ENCODE data around the gene SNRNP35.
A peak's percentile ranks its signal among the peaks of the same experiment; 100 is the strongest.

SNRNP35 gene

DNA sequence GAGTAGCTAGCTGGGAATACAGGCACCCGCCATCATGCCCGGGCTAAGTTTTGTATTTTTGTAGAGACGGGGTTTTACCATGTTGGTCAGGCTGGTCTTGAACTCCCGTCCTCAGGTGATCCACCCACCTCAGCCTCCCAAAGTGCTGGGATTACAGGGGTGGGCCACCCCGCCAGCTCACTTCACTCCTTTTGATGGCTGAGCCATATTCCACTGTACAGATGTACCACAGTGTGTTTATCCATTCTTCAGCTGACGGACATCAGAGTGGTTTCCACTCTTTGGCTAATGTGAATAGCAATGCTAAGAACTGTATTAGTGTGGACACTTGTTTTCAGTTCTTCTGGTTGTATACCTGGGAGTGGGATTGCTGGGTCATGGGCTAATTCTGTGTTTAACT is 29.5 kb downstream of the SNRNP35 start:
- no peak overlapping the region for H3K56ac ChIP-seq (ENCODE audit: low read length)
- no peaks in the 10 kb centered on the region for H3K36me3 ChIP-seq (ENCODE audit: control insufficient read depth, insufficient read depth, low read length)
- no peak overlapping the region for H3K9ac ChIP-seq (ENCODE audit: low read length)
- H2BK15ac ChIP-seq (replicated peaks; ENCODE audit: low read depth) = no peak overlapping the region
- WGBS (ENCODE audit: extremely low coverage, insufficient coverage, low lambda C conversion rate) = no CpG with 5 or more reads among the region's 6 CpGs
- H2BK5ac ChIP-seq (ENCODE audit: low read length) = no peak overlapping the region
- H2AK5ac ChIP-seq (ENCODE audit: low read length) = no peak overlapping the region
- no peaks in the 10 kb centered on the region for H3K27me3 ChIP-seq (ENCODE audit: insufficient read depth, low read length, poor library complexity)
- H3K4ac ChIP-seq (ENCODE audit: low read depth, low read length) = no peak overlapping the region
- no peak overlapping the region for H3K23ac ChIP-seq (ENCODE audit: low read length)
- H2BK120ac ChIP-seq (ENCODE audit: low read depth, low read length) = no peak overlapping the region
- no peak overlapping the region for H3K27ac ChIP-seq (ENCODE audit: low read depth, low read length)
- no peak overlapping the region for H3K4me2 ChIP-seq (ENCODE audit: low read length)
- no peak for DNase-seq
- H3K4me1 ChIP-seq (ENCODE audit: control insufficient read depth, low read depth, low read length) = no peaks in the 10 kb centered on the region
- no peaks in the 10 kb centered on the region for H3K79me2 ChIP-seq (ENCODE audit: control insufficient read depth, insufficient read depth, low read length)
- no peak overlapping the region for H4K5ac ChIP-seq (ENCODE audit: low read length)
- H3K18ac ChIP-seq (ENCODE audit: low read length) = no peak overlapping the region
- no peak overlapping the region for H4K8ac ChIP-seq (ENCODE audit: low read depth, low read length)
- no peaks in the 10 kb centered on the region for H3K79me1 ChIP-seq (ENCODE audit: low read length)
- H3K4me3 ChIP-seq (ENCODE audit: low read length) = no peak overlapping the region

DNA sequence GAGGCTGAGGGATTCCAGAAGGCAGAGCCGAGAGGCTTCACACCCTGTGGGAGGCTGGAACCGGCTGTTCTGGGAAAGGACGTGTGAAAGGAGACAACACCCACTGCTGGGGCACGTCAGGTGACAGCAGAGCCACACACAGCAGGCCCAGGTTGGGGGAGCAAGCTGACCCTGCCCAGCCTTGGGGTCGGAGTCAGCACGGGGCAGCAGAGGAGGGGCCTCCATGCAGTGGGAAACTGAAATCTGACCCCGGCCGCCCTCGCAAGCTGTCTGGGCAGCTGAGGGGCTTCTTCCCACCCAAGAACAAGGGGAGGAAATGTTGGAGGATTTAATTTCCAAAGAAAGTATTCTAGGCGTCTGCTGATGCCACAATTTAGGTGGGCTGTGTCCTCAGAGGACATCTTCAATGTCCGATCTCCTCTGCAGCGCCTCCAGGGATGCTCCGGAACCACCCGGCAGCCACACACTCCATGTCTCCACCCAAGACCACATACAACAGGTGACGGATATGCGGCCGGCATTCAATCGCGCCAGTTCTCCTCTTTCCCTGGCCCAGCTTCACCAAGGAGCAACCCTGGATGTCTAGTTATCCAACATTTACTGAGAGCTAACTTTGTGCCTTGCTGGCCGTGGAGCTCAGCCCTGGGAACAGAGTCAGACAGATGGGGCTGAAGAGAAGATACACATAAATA is 30.7 kb downstream of the SNRNP35 start:
- Histone ChIP-seq H3K9ac (ENCODE audit: low read length) (no peak overlapping the region), H3K4me1 (ENCODE audit: control insufficient read depth, low read depth, low read length) (no peaks in the 10 kb centered on the region), H4K5ac (ENCODE audit: low read length) (no peak overlapping the region), H2BK15ac (replicated peaks; ENCODE audit: low read depth) (no peak overlapping the region), H2BK120ac (ENCODE audit: low read depth, low read length) (no peak overlapping the region), H3K36me3 (ENCODE audit: control insufficient read depth, insufficient read depth, low read length) (no peaks in the 10 kb centered on the region), H3K4me2 (ENCODE audit: low read length) (no peak overlapping the region), H3K79me2 (ENCODE audit: control insufficient read depth, insufficient read depth, low read length) (no peaks in the 10 kb centered on the region), H3K4ac (ENCODE audit: low read depth, low read length) (no peak overlapping the region), H4K8ac (ENCODE audit: low read depth, low read length) (no peak overlapping the region), H3K56ac (ENCODE audit: low read length) (no peak overlapping the region), H3K27ac (ENCODE audit: low read depth, low read length) (no peak overlapping the region), H3K27me3 (ENCODE audit: insufficient read depth, low read length, poor library complexity) (no peaks in the 10 kb centered on the region), H2AK5ac (ENCODE audit: low read length) (no peak overlapping the region), H3K18ac (ENCODE audit: low read length) (no peak overlapping the region), H3K79me1 (ENCODE audit: low read length) (no peaks in the 10 kb centered on the region), H3K4me3 (ENCODE audit: low read length) (no peak overlapping the region), H3K23ac (ENCODE audit: low read length) (no peak overlapping the region), H2BK5ac (ENCODE audit: low read length) (no peak overlapping the region)
- DNase-seq = peak; percentile 47
- WGBS (ENCODE audit: extremely low coverage, insufficient coverage, low lambda C conversion rate) = no CpG with 5 or more reads among the region's 20 CpGs

GRCh38 chr12:123489580-123489979 is 31.6 kb downstream of the SNRNP35 start:
- no peak overlapping the region for H3K9ac ChIP-seq (ENCODE audit: low read length)
- H3K4me3 ChIP-seq (ENCODE audit: low read length) = no peak overlapping the region
- no peaks in the 10 kb centered on the region for H3K79me2 ChIP-seq (ENCODE audit: control insufficient read depth, insufficient read depth, low read length)
- no peak overlapping the region for H2BK15ac ChIP-seq (replicated peaks; ENCODE audit: low read depth)
- no peaks in the 10 kb centered on the region for H3K36me3 ChIP-seq (ENCODE audit: control insufficient read depth, insufficient read depth, low read length)
- H2BK120ac ChIP-seq (ENCODE audit: low read depth, low read length) = no peak overlapping the region
- H3K27ac ChIP-seq (ENCODE audit: low read depth, low read length) = no peak overlapping the region
- no peak for DNase-seq
- no peak overlapping the region for H3K18ac ChIP-seq (ENCODE audit: low read length)
- H2AK5ac ChIP-seq (ENCODE audit: low read length) = no peak overlapping the region
- H3K79me1 ChIP-seq (ENCODE audit: low read length) = no peaks in the 10 kb centered on the region
- H2BK5ac ChIP-seq (ENCODE audit: low read length) = no peak overlapping the region
- no peaks in the 10 kb centered on the region for H3K27me3 ChIP-seq (ENCODE audit: insufficient read depth, low read length, poor library complexity)
- no peak overlapping the region for H4K5ac ChIP-seq (ENCODE audit: low read length)
- no peak overlapping the region for H3K4ac ChIP-seq (ENCODE audit: low read depth, low read length)
- no peak overlapping the region for H4K8ac ChIP-seq (ENCODE audit: low read depth, low read length)
- H3K23ac ChIP-seq (ENCODE audit: low read length) = no peak overlapping the region
- no peak overlapping the region for H3K4me2 ChIP-seq (ENCODE audit: low read length)
- WGBS (ENCODE audit: extremely low coverage, insufficient coverage, low lambda C conversion rate) = no CpG with 5 or more reads among the region's 6 CpGs
- H3K56ac ChIP-seq (ENCODE audit: low read length) = no peak overlapping the region
- H3K4me1 ChIP-seq (ENCODE audit: control insufficient read depth, low read depth, low read length) = no peaks in the 10 kb centered on the region

GRCh38 chr12:123490089-123490488 is 32.1 kb downstream of the SNRNP35 start:
- Histone ChIP-seq H3K4ac (ENCODE audit: low read depth, low read length) (no peak overlapping the region), H3K56ac (ENCODE audit: low read length) (no peak overlapping the region), H2BK120ac (ENCODE audit: low read depth, low read length) (no peak overlapping the region), H3K4me1 (ENCODE audit: control insufficient read depth, low read depth, low read length) (no peaks in the 10 kb centered on the region), H3K79me2 (ENCODE audit: control insufficient read depth, insufficient read depth, low read length) (no peaks in the 10 kb centered on the region), H2BK5ac (ENCODE audit: low read length) (no peak overlapping the region), H2BK15ac (replicated peaks; ENCODE audit: low read depth) (no peak overlapping the region), H3K18ac (ENCODE audit: low read length) (no peak overlapping the region), H3K79me1 (ENCODE audit: low read length) (no peaks in the 10 kb centered on the region), H3K36me3 (ENCODE audit: control insufficient read depth, insufficient read depth, low read length) (no peaks in the 10 kb centered on the region), H3K23ac (ENCODE audit: low read length) (no peak overlapping the region), H4K8ac (ENCODE audit: low read depth, low read length) (no peak overlapping the region), H3K4me2 (ENCODE audit: low read length) (no peak overlapping the region), H3K27ac (ENCODE audit: low read depth, low read length) (no peak overlapping the region), H4K5ac (ENCODE audit: low read length) (no peak overlapping the region), H3K27me3 (ENCODE audit: insufficient read depth, low read length, poor library complexity) (no peaks in the 10 kb centered on the region), H3K4me3 (ENCODE audit: low read length) (no peak overlapping the region), H3K9ac (ENCODE audit: low read length) (no peak overlapping the region), H2AK5ac (ENCODE audit: low read length) (no peak overlapping the region)
- WGBS (ENCODE audit: extremely low coverage, insufficient coverage, low lambda C conversion rate) = no CpG with 5 or more reads among the region's 5 CpGs
- no peak for DNase-seq

GRCh38 chr12:123491056-123491455 is 33.1 kb downstream of the SNRNP35 start:
- Histone ChIP-seq H3K4me3 (ENCODE audit: low read length) (no peak overlapping the region), H3K4me1 (ENCODE audit: control insufficient read depth, low read depth, low read length) (no peaks in the 10 kb centered on the region), H3K27ac (ENCODE audit: low read depth, low read length) (no peak overlapping the region), H3K9ac (ENCODE audit: low read length) (no peak overlapping the region), H3K4ac (ENCODE audit: low read depth, low read length) (no peak overlapping the region), H2BK120ac (ENCODE audit: low read depth, low read length) (no peak overlapping the region), H3K79me1 (ENCODE audit: low read length) (no peaks in the 10 kb centered on the region), H3K18ac (ENCODE audit: low read length) (no peak overlapping the region), H2AK5ac (ENCODE audit: low read length) (no peak overlapping the region), H3K79me2 (ENCODE audit: control insufficient read depth, insufficient read depth, low read length) (no peaks in the 10 kb centered on the region), H3K27me3 (ENCODE audit: insufficient read depth, low read length, poor library complexity) (no peaks in the 10 kb centered on the region), H3K36me3 (ENCODE audit: control insufficient read depth, insufficient read depth, low read length) (no peaks in the 10 kb centered on the region), H2BK5ac (ENCODE audit: low read length) (no peak overlapping the region), H3K56ac (ENCODE audit: low read length) (no peak overlapping the region), H2BK15ac (replicated peaks; ENCODE audit: low read depth) (no peak overlapping the region), H4K5ac (ENCODE audit: low read length) (no peak overlapping the region), H3K23ac (ENCODE audit: low read length) (no peak overlapping the region), H3K4me2 (ENCODE audit: low read length) (no peak overlapping the region), H4K8ac (ENCODE audit: low read depth, low read length) (no peak overlapping the region)
- no peak for DNase-seq
- no CpG with 5 or more reads among the region's 11 CpGs for WGBS (ENCODE audit: extremely low coverage, insufficient coverage, low lambda C conversion rate)

DNA sequence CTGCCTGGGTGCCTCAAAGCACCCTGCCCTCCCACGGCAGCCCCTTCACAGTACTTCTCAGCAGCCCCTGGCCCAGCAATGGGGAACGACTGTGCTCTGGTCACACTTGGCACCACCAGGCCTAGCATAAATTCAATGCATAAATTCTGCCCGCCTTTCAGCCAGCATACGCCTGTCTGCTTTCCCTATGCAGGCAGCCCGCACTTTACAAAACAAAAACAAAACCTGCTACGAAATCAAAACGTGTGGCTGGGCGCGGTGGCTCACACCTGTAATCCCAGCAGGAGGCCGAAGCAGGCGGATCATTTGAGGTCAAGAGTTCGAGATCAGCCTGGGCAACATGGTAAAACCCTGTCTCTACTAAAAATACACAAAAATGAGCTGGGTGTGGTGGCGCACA is 33.5 kb downstream of the SNRNP35 start:
- H3K36me3 ChIP-seq (ENCODE audit: control insufficient read depth, insufficient read depth, low read length) = no peaks in the 10 kb centered on the region
- no peak overlapping the region for H3K4me2 ChIP-seq (ENCODE audit: low read length)
- H4K8ac ChIP-seq (ENCODE audit: low read depth, low read length) = no peak overlapping the region
- H3K4me1 ChIP-seq (ENCODE audit: control insufficient read depth, low read depth, low read length) = no peaks in the 10 kb centered on the region
- H3K9ac ChIP-seq (ENCODE audit: low read length) = no peak overlapping the region
- H2BK5ac ChIP-seq (ENCODE audit: low read length) = no peak overlapping the region
- H3K27ac ChIP-seq (ENCODE audit: low read depth, low read length) = no peak overlapping the region
- H3K4me3 ChIP-seq (ENCODE audit: low read length) = no peak overlapping the region
- no peaks in the 10 kb centered on the region for H3K79me2 ChIP-seq (ENCODE audit: control insufficient read depth, insufficient read depth, low read length)
- H4K5ac ChIP-seq (ENCODE audit: low read length) = no peak overlapping the region
- no peak overlapping the region for H3K56ac ChIP-seq (ENCODE audit: low read length)
- H2BK15ac ChIP-seq (replicated peaks; ENCODE audit: low read depth) = no peak overlapping the region
- H2AK5ac ChIP-seq (ENCODE audit: low read length) = no peak overlapping the region
- no peak for DNase-seq
- no peak overlapping the region for H2BK120ac ChIP-seq (ENCODE audit: low read depth, low read length)
- H3K18ac ChIP-seq (ENCODE audit: low read length) = no peak overlapping the region
- no peak overlapping the region for H3K4ac ChIP-seq (ENCODE audit: low read depth, low read length)
- no peaks in the 10 kb centered on the region for H3K79me1 ChIP-seq (ENCODE audit: low read length)
- no CpG with 5 or more reads among the region's 13 CpGs for WGBS (ENCODE audit: extremely low coverage, insufficient coverage, low lambda C conversion rate)
- H3K27me3 ChIP-seq (ENCODE audit: insufficient read depth, low read length, poor library complexity) = no peaks in the 10 kb centered on the region
- no peak overlapping the region for H3K23ac ChIP-seq (ENCODE audit: low read length)

Data from mesendoderm (in vitro differentiated cells).